ENCODE results near the gene CCR6.

DNA sequence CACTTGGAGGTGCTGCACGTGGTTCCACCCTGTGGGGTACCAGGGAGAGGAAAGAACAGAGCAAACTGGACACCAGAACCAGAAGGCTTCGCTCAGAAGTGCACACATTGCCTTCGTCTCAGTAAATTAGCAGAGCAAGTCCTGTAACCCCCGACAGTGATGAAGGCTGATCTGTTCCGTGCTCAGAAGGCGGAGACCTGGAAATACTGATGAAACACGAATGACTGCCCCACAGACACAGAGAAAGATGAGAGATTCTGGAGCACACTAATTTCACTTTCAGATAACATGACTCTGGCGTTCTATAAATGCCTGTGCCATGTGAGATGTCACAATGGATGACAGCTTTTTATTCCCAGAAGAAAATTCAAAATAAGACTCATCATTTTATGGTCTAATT is 44.2 kb upstream of the CCR6 start:
- TF ChIP-seq POLR2A (IDR thresholded peaks at IDR 0.05), result no peak
- TF ChIP-seq EP300 (IDR thresholded peaks at IDR 0.05), result no peak
- TF ChIP-seq, protein P1, sequence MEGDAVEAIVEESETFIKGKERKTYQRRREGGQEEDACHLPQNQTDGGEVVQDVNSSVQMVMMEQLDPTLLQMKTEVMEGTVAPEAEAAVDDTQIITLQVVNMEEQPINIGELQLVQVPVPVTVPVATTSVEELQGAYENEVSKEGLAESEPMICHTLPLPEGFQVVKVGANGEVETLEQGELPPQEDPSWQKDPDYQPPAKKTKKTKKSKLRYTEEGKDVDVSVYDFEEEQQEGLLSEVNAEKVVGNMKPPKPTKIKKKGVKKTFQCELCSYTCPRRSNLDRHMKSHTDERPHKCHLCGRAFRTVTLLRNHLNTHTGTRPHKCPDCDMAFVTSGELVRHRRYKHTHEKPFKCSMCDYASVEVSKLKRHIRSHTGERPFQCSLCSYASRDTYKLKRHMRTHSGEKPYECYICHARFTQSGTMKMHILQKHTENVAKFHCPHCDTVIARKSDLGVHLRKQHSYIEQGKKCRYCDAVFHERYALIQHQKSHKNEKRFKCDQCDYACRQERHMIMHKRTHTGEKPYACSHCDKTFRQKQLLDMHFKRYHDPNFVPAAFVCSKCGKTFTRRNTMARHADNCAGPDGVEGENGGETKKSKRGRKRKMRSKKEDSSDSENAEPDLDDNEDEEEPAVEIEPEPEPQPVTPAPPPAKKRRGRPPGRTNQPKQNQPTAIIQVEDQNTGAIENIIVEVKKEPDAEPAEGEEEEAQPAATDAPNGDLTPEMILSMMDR (IDR thresholded peaks at IDR 0.05), result no peak
- no peak for TF ChIP-seq POLR2AphosphoS5 (IDR thresholded peaks at IDR 0.05)
